Putamen (tissue), 1 donor: ENCODE data around the gene KCNJ4.
A peak's percentile ranks its signal among the peaks of the same experiment; 100 is the strongest.
"Not testable (repeated sequence)": the region's sequence is repeated elsewhere in the genome, so short reads cannot be mapped to it uniquely, and the experiment has no call there.

ENCODE experiments used
- DNase-seq: peaks from one replicate; pipeline ENCODE4 v3.0.0-alpha.2; 2016; ENCODE audit warnings: low spot score

KCNJ4 gene

DNA sequence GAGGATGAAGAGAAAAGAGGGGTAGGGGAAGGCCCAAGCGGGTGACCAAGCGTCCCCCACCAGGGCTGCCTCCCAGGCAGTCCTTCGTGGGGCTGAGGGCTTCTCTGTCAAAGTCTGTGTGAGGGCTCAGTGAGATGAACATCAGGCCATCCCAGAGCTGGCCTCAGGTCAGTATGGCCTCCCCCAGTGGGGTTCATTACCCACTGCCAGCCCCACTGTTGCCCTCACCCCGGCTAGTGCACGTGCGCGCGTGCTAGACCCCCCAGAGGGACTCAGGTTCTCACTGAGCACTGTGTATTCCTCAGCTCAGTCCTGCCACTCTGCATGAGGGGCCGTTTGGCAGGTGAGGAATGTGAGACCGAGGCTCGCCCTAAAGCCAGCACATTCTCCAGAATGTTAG is 16.2 kb upstream of the KCNJ4 start:
- no peak for DNase-seq

DNA sequence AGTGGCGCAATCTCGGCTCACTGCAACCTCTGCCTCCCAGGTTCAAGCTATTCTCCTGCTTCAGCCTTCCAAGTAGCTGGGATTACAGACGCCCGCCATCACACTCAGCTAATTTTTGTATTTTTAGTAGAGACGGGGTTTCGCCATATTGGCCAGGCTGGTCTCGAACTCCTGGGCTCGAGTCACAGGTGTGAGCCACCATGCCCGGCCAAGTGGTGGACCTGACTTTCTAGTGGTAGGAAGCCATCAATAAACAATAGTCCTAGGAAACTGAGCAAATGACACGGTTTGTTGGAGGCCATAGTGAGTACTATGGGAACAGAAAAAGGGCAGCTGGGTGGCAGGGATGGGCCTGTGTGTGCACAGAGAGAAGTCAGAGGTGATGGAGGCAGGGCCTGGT is 15.2 kb upstream of the KCNJ4 start:
- DNase-seq = not testable (repeated sequence)

DNA sequence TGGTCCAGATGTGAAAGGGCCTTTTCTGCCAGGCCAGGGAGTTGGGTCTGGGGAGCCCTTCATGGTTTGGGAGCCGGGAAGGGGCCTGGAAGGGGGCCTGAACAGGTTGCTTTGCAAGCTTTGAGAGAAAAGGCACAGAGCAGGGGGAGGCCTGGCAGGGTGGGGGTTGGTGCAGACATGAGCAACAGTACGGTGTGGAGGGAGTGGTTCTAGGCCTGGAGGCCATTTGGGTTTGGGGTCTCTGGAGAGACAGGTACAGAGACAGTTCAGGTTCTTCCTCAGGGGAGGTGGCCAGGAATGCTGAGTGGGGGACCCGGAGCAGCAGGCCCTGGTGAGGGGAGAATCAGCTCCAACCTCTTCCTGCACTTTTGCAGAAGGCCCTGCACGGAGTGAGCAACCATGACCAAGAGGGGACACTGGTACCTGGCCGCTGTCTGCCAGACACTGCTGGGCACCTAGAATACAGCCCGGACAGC is 14.3 kb upstream of the KCNJ4 start:
- DNase-seq = no peak

DNA sequence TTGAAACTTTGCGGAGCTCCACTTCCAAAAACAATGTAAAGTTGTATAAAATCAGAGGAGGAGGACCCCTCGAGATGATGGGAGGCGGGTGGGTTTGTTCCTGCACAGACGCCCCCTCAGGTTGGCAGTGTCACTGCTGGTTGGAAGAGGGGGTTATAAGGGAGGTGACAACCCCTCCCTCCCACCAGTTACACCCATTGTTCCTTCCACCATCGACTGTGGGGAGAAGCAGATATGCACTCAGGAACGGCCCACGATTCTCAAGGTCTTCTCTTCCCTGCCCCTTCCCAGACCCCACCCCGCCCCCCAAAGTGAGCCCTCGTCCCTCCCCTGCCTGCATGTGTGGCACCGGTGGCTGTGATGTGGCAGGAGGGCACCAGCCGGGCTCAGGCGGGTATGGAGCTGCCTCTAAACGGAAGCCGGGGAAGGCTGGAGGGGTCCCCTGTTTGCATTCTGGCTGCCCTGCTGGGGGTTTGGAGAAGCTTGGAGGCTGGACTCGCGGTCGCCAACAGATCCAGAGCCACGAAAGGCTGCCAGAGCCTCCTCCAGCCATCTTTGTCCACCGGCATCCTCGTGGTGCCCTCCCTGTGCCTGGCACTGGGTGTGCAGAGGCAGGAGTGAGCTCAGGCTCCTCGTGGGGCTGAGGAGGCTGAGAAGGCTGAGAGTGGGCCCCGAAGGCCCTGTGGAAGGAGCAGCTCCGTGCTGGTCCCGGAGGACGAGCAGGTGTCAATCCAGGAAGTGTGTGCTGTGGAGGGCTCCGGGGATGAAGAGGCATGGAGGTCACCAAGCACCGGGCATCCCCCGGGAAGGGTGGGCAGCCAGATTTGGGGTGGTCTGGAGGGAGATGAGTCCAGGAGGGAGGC is 13.7 kb upstream of the KCNJ4 start:
- DNase-seq = no peak

DNA sequence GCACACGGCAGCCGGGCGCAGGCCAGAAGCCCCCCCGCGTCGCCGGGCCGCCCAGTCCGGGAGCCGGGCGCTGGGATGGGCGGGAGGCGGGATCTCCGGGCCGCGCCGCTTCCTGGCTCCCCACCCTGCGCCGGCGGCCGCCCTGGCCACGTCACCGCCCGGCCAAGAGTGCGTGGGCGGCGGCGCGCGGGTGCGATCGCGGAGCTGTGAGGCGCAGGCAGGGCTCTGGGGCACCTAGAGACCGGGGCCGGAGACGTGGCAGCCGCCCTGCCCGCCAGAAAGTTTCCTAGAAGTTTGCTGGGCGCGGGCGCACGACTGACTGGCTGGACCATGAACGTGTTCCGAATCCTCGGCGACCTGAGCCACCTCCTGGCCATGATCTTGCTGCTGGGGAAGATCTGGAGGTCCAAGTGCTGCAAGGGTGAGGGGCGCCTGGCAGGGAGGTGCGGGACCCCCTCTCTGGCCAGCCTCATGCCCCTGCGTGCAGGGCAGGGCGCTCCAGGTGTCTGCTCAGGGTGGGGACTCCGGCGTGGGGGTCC is 13.0 kb upstream of the KCNJ4 start, which contains the start of gene KDELR3:
KDELR3 (plus strand) TSS at position 193 of the 539 bp plus-strand sequence; CDS start at position 331, 138 bp downstream.
- DNase-seq = no peak

DNA sequence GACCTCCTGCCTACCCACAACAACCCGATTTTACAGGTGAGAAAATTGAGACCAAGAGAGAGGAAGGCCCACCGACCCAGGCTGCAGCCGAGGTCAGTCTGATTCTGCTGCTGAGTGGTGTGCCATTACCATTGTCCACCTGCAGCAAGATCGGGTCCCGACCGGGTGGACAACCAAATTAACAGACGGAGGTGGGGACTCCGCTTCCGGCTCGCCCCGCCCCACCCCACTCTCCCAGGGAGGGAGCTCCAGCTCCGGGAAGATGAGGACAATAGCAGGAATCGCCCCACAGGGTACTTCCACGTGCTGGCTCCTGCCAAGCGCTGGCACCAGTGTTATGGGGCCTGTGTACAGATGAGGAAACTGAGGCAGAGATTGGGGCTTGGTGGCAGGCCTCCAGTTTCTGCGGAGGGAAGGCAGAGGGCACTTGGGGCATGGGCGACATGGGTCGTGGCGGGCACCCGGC is 12.5 kb upstream of the KCNJ4 start:
- no peak for DNase-seq

DNA sequence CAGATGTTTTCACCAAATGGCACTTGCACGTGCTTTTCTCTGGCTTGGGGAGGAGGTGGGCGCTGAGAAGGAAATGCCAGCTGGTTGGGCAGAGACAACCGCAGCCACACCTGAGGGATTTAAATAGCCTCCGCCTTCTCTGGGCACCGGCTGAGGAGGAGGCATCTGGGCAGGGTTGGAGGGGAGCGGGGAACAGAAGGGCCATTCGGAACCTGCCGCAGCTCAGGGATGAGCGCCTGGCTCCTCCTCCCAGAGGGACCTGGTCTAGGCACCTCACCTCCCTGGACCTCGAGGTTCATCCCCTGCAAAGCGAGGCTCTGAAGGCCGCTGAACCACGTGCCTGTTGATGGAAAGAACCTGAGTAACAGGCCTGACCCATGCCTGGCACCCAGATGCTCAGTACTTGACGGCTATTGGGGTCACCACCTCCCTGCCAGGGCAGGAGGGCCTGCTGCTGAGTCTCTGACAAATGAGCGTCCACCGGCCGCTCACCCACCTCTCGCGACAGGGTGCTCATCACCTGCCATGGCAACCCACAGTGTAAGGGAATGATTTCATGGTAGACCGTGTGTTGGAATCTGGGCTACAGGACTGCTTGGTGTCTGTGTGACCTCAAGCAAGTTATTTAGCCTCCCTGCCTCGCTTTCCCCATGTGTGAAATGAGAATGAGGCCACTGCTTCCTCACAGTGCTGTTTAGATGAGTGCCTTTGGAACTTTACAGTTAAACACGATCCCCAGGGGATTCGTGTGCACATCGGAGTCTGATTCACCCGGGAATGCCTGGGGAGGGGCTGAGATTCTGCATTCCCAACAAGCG is 10.9 kb upstream of the KCNJ4 start:
- DNase-seq = no peak

DNA sequence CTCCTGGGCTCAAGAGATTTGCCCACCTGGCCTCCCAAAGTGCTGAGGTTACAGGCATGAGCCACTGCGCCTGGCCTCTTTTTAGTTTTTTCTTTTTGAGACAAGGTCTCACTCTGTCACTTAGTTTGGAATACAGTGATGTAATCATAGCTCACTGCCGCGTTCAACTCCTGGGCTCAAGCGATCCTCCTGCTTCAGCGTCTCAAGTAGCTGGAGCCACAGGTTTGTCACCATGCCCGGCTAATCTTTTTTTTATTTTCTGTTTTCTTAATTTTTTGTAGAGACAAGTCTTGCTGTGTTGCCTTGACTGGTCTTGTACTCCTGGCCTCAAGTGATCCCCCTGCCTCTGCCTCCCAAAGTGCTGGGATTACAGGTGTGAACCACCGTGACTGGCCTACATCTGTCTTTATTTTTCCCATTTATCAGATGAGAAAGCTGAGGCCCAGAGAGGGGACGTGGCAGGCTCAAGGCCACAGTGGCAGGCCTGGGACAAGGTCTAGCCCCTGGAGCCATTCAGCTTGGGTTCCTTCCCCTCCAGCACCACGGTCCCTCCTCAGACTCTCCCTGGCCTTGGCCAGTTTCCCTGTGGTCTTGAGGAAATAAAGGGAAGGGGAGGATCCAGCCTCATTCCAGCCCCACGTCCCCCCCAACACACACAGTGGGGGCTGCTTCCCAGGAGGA is 10.1 kb upstream of the KCNJ4 start:
- no peak for DNase-seq

DNA sequence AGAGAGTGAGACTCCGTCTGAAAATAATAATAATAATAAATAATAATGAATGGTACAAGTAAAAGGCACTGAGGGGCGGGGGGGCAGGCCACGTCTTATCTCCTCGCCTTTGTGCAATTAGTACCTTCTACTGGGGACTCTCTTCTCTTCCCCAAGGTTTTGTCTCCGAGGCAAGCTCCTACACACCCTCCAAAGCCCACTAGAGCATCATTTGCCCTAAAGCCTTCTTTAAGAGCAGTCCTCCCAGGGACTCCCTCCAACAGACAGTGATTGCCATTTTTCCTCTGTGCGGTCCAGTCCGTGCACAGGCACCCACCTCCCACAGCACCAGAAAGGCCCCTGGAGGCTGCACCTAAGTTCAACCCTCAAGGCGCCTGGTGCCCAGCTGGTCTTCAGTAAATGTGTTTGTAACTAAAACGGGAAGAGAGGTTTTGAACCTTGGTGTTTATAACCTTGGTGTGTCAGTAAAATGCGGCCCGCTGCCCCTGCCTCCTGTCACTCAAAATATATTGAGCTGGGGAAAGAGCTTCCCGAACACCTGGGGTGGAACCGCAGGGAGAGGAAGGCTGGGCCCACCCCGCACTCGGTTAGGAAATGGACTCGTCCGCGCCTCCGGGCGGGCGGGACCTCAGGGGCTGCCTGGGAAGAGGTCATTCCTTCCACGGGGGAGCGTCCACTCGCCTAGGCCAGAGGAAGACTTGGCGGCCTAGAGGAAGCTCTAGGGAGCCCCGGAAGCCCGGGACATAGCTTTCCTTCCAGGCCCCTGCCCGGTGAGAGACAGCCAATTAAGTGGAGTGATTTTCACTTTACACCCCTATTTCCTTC is 8.2 kb upstream of the KCNJ4 start:
- DNase-seq = no peak

DNA sequence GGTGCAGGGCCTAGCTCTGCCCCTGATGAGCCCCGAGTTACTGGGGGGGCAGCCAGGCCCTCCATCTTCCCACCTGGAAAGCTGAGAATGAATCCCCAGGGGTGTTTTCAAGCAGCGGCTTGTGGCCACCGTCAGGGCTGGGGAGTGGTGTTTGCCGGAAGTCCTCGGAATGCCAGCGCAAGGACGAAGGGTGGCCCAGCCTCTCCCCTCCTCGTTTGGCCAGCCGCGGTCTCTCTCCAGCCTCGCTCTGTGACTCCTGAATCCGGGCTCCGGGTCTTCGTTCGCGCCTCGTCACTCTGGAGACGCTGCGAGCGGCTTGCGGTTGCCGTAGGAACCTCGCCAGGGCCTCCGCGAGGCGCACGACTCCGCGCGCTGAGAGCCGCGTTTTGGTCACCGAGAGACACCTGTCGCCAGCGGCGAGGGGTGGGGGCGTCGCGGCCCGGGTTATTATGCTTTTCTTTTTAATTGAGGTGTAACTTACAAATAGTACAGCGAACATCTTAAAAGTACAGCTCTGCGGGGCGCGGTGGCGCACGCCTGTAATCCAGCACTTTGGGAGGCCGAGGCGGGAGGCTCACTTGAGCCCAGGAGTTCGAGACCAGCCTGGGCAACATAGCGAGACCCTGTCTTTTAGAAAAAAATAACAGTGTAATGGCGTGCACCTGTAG is 6.5 kb upstream of the KCNJ4 start:
- peak; percentile 75 for DNase-seq

DNA sequence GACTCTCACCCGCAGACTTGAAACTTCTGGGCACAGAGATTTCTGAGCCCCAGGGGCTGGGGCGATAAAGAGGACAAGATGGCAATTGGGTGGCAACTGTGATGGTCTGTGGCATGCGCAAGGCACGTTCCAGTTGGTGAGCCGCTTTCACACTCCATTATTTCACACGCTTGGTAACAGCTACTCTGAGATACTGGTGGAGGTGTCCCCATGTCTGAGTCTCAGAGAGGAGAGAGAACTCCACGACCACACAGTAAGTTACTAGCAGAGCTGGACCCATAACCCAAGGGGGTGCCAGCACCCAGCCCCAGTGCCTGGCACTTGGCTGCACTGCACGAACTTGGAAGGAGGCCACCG is 6.0 kb upstream of the KCNJ4 start:
- no peak for DNase-seq

DNA sequence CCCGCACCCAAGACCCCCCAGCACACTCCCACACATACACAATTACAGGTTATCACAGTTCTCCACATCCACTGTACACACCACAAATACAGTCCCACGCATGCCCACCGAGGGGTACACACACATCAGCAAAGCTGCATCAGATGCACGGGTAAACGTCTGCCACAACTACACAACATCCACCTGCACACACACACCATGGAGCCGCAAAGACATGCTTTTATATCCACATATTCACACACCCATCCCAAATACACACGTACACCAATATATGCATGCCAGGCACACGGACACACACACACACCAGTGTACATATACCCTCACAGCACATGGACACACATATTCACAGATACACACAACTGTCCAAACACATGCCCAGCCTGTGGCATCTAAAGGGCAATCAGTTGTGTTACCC is 5.4 kb upstream of the KCNJ4 start:
- DNase-seq = no peak

DNA sequence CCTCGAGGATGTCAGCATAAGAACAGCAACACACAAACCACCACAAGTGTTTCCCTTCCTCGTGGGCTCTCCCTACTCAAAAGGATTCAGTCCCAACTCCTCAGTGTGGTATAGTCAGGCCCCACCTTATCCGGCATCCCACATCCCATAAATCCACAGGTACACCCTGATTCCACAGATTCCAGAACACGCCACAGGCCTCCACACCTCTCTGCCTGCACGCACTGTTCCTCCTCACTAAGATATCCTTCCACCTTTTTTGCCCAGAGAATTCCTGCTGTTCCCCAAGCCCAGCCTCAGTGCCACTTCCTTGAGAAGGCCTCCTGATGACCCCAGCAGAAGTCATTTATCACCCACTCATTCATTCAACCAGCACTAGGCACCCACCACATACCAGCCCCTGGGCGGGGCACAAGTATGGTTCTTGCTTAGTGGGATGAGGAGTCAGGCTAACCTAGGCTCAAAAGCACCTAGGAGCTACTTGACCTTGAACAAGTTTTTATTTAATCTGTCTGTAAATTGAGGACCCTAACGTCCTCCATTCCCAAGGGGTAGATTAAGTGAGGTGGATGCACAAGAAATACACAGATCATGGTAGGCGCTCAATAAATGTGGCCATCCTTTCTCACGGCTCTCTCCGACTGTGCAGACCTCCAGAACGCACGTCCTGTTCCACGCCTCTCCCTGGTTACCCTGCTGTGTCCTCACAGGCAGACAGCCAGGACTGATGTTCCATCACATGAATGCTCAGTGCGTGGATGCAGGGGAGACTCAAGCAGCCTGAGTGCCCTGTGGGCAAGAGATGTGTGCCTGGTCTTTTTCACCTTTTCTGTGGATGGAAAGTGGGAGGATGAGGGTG is 2.1 kb upstream of the KCNJ4 start:
- no peak for DNase-seq

DNA sequence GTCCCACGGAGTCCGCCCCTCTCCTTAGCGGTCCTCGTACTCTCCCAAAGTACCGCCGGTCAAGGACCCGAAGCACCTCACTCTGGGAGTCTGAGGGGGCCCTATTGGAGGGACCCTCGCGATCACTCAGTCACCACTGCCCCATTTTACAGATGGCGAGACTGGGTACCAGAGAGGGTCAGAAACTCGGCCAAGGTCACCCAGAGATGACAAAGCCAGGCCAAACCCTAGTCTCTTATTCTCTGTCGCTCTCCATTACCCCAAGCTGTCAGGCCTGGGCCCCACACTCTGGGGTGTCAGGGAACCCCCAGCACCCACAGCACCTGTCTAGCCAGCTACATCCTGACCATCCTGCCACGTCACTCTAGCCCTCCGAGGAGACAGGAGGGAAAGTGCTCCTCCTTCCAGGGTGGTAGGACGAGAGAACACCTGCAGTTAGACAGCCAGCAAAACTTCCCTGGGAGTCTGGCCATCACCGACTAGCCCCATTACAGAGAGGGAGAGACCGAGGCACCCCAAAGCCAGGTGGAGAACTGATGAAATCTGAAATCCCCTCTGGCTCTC is 1.4 kb upstream of the KCNJ4 start:
- no peak for DNase-seq

DNA sequence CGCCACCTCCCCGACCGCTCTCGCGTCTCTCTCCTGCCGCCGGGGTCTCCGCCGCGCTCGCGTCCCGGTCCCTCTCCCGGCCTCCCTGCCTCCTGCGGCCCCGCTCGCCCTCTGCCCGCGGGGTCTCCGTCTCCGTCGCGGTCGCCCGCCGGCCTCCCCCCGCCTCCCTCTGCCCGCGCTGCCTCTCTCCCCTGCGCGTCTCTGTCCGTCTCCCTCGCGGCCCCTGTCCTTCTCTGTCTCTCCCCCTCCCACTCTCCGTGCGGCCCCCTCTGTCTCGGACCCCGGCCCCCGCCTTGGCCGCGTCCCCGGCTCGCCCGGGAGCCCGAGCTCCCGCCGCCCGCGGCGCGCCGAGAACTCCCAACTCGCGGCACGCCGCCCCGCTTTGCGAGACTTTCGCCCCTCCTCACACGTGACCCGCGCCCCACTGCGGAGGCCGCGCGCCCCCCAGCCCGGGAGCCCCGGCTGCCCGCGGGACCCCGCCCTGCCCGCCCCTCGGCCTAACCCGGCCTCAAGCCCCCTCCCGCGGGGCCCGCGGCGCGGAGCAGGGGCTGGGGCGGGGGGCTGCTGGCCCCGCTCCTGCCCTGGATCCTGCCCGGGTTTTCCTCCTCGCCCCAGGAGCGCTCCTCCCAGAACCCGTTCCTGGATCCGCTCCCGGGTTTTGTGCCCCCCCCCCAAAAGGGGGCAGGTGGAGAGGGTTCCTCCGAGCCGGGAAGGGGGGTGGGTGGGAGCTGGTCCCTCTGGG is 702 bp upstream of the KCNJ4 start:
- DNase-seq = no peak

DNA sequence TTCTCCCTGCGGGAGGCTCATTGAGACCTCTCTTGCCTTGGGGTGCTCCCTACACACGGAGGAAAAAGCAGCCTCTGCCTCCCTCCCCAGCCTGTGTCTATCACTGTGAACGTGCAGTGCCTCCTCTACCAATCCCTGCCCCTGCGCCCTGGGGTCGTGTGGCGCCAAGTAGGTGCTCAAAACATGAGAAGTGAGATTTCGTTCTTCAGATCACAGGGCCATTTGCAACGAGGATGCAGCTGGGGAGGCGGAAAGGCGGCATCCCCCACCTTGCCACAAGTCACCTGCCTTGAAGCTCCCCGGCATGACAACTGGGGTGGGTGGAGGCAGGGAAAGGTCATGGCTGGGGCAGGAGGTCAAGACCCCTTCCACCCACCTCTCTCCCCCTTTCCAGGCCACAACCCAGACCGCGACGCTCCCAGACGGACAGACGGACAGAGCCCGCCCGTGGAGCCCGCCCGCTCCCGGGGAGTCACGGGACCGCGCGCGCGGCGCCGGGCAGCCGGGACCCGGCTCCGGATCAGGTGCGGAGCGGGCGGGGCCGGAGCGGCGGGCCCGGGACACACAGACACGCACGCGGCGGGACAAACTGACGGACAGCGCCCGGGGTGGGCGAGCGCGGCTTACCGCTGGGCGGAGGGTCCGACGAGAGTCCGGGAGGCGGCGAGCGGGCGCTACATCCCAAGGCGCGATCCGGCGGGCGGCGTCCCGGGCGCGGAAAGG is 485 bp downstream of the KCNJ4 start:
- no peak for DNase-seq

DNA sequence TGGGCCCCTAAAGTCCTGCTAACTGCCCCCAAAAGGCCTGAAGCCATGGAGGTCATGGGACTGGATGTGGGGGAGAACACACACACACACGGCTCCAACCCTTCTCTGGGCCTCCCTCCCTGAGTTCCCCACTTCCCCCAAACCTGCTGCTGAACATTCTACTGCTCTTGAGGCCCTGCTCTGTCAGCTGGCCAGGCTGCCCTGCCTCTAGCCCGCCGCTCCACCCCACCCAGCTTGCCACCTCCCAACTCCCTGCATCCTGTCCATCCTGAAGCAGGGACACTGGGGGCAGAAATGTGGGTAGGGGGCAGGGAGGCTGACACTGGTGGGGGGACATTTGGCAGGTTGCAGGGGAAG is 1.0 kb downstream of the KCNJ4 start:
- DNase-seq = no peak

DNA sequence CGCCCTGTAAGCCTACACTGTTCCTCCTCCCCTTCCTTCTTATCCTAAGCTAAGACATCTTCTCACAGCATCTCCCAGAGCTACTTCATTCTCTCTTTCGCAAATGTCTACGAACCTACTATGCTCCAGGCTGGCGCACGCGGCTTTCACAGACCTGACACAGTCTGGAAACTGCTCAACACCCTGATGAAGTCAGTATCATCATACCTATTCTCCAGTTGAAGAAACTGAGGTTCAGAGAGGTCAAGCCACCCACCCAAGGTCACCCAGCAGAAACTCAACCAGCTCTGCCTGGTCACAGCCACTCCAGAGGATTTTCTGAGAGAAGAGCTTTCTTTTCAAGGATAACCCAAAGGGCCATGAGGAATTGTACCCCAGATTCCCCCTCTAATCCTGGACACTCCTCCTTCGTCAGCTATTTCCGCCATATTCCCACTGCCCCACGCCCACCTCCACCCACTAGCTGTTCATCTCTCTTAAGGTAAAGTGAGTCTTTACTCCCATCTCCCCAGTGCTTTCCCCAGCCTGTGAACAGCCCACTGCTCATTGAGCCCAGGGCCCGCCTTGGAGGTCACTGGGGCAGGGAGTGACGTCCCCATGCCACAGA is 1.8 kb downstream of the KCNJ4 start:
- no peak for DNase-seq
